HG02571 (cell line): ENCODE results near the gene DEFB132.

Experiments used
- ATAC-seq: cut with Tn5 transposase; IDR thresholded peaks from one replicate; pipeline ENCODE4 v1.9.1; 2021; ENCODE audit warnings: mild to moderate bottlenecking, moderate library complexity; ENCODE audit not compliant: unreplicated experiment

Gene DEFB132

GRCh38 chr20:295804-296203 lies 38.3 kb downstream of the DEFB132 start:
- no peak for ATAC-seq

- peak; percentile 81 for ATAC-seq
Measured at GRCh38 chr20:297098-297924, 39.8 kb downstream of the DEFB132 start, which contains the start of gene ZCCHC3. TSS of gene ZCCHC3 (plus strand) at chr20:297570. CDS start at chr20:297587, 17 bp downstream.

- peak; percentile 14 for ATAC-seq
Measured at GRCh38 chr20:297925-298775, 40.6 kb downstream of the DEFB132 start.

GRCh38 chr20:298776-299391 lies 41.4 kb downstream of the DEFB132 start:
- ATAC-seq: no peak

GRCh38 chr20:300345-300990 lies 42.9 kb downstream of the DEFB132 start:
- no peak for ATAC-seq

- no peak for ATAC-seq
Measured at GRCh38 chr20:301886-302848, 44.6 kb downstream of the DEFB132 start.

GRCh38 chr20:305745-306144 lies 48.2 kb downstream of the DEFB132 start:
- ATAC-seq: no peak

GRCh38 chr20:308427-309038 lies 51.0 kb downstream of the DEFB132 start:
- ATAC-seq: no peak

GRCh38 chr20:309306-309840 lies 51.8 kb downstream of the DEFB132 start:
- no peak for ATAC-seq

- peak; percentile 98 for ATAC-seq
Measured at GRCh38 chr20:309841-310644, 52.5 kb downstream of the DEFB132 start.

- no peak for ATAC-seq
Measured at GRCh38 chr20:310645-311044, 53.1 kb downstream of the DEFB132 start.
